GM21526 (cell line): ENCODE measurements around the gene GBGT1.

ENCODE experiments used
- ATAC-seq: cut with Tn5 transposase; IDR thresholded peaks from one replicate; pipeline ENCODE4 v1.9.1; 2021; ENCODE audit warnings: moderate library complexity; ENCODE audit not compliant: unreplicated experiment, low FRiP score

GBGT1 gene

DNA sequence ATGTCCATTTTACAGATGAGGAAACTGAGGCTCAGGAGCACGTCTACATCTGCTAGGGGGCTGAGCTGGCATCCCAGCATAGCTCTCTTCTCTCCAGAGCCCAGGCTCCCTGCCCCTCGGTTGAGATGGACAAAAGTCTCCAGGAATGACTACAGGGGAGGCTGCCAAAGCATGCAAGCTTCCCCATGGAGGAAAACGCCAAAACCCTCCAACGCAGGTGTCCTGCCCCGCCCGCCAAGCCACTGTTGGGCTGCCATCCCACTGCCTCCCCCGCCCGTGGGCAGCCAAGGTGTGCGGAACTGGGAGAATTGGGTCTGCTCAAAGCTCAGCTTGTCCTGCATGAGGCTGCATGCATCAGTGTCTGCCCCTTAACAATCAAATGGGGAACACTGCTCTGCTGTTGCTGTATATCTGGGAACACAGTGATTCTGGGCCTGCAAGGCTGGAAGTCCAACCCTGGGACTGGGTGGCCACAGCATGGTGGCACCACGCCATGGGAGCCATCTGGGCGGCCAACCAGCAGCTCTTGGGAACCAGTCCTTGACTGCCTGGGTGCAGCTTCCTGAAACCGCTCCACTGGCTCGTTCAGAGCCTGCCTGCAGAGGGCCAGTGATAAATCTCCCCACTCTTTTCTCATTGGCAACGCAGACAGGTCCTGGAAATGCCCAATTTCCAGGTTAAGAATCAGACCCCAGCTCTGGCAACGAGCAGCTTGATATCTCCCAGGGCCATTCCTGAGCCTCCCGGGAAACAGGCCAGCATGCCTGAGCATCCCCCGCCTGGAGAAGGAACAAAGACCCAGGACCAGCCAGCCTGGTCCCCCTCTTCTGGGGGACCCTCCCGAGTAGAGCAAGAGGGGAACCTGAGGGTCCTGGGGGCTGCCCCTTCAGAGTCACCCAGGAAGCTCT lies 46.2 kb downstream of the GBGT1 start:
- ATAC-seq: no peak

DNA sequence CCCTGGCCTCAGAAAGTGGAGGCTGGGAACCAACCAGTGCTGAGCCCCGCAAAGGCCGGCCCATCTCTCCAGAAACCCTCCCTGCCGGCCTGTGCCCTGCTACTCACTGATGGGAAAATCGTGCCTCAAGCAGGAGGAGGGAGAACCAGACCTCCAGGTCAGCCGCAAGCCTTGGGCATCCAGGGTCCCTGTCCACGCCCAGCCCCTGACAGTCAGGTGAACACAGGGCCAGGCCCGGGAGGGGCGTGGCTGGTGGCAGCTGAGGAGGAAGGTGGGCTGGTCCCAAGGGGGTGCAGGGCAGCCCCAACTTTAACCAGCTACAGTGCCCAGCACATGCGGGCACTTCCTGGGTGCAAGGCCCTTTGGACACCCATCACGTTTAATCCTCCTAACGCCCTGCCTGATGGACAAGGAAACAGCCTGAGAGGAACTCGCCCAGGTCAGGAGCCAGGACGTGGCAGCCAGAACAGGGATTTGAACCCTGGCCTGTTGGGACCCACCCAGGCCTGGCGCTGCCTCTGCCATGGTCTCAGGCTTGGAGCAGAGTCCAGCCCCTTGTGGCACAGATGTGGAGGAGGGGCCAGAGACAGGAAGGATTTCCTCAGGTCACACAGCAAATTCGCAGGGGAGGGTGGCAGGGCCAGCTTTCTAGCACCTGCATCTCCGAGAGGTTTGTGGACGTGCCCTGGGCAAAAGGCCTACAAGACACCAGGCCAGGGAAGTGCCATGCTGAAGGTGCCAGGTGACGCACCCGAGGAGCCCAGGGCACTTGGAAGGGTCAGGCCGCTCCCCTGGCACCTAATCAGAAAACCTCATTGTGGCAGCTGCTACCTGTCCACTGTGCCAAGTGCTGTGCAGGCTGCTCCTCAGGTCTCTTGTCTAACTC lies 47.1 kb downstream of the GBGT1 start:
- ATAC-seq: no peak

DNA sequence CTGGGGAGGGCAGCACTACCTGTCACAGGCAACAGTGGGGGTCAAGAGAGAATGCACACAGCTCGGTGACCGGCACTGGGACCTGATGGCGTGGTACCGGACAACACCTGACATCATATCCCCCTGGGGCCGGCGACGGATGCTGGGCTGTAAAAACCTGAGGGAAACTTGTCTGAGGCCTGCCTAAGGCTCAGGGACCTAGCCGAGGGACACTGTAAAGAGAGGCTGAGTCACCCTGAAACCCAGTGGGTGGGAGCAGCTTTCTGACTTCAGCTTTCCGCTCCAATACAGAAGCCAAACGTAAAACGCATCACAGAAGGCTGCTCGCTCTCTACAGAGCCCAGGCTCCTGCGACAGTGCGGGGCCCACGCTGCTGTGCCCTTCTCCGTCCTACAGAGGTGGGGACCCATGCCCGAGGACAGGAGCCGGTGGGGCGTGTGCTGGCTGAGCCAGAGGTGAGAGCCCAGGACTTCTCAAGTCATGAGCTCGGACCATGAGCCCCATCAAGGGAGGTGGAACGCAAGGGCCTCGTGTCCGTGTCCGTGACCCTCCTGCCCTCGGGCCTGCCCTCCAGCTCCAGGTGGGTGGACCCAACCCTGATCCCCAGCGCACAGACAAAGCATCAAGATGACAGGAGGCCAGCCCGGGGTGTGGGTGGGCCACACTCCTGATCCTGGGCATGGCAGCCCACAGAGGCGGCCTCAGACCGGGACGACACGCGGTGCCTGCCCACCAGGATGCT lies 47.9 kb downstream of the GBGT1 start:
- peak; percentile 58 for ATAC-seq

DNA sequence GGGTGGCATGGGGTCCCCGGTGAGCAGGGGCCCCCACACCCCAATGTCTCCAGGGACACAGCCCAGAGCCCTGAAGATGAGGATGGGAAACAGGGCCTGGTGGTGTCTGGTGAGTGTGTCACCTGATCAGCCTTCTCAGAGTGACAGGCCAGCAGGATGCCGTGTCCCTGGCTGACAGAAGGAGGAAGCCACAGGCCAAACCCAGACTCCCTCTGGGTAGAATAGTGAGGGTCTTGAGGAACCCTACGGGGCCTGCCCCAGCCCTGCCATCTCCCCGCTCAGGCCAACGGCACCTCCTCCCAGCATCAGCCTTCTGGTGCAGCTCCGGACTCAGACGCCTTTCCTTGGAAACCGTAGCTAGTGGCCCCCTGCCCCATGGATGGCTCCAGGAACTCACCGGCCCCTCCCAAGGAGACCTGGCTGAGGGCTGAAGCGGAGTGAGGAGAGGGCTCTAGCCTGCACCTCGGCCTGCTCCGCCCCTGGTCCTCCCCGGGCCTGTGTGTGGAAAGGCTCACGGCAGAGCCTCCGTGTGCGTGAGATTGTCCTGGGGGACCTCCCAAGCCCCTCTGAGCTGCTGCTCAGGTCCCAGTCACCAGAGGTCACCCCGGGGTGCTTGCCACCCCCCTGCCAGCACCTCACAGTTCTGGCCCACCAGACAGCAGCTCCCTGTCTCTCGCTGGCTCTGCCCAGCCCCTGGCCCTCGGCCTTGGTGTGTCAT lies 48.7 kb downstream of the GBGT1 start:
- ATAC-seq: no peak

DNA sequence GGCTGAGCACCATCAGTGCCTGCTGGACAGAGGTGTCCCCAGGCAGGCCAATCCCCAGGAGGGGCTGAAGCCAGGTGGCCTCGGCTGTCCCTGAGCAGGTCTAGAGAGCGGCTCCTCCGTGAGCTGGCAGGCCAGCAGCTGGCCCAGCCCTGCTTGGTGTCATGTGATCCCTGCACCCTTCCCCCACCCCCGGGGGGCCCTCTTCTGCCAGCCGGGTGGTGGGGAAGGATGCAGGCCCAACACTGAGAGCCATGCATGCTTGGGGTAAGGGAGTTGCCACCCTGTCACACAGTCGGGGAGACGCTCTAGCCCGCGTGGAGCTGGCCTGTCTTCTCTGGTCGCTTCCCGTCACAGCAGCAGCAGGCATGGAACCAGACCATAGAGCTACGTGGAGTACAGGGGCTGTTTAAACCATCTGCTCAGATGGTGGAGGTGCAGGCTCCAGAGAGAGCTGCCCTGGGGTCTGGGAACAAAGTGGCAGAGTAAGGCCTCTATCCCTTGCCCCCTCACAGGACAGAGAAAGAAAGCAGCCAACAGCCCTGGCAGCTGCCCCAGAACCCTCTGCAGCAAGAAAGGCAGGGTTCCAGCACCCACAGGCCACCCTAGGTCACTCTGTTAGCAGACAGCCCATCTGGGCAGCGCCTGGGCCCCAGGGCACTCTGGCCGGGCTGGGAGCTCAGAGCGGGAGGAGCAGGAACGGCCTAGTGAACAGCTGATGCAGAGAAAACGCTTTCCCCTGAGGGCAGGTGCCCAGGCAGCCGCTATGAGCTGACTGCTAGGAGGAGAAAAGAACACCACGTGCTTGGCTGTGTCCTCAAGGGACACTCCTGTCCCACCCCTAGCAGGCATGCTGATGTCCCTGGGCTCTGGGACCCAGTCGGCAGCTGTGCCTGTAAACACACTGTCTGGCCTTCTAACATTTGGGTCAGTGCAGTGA lies 49.5 kb downstream of the GBGT1 start:
- ATAC-seq: no peak

DNA sequence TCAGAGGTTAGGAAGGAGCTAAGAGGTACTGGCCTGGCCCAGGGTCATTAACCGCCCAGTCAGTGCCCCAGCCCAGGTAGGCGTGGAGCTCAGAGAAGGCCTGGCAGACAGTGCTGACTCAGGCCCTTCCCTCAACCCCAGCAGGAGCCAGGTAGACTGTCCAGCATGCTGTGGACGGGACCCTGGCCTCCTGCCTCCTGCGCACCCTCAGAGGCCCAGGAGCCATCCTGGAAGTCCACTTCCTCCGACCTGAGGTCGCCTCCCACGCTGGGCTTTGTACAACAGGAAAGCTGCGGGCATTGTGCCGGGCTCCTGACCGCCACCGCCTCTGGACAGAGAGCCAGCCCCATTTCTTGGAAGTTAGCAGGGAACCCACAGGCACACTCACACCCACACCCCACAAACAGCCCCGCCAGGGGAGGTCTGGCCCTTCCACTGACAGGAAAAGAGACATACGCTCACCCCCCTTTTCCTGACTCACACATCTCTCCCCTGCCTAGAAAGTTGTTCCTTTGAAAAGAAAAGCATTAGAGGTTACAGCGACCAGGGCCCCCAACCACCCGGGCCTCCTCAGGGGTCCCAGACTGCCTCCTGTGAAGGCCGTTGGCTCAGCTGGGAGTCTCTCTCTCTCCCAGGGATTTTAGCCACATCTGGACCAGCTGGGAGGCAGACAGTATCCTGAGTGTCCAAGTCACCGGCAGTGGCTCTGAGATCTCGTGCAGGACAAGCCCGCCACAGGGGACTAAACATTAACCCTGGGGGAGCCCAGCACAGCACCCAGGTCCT lies 50.4 kb downstream of the GBGT1 start:
- no peak for ATAC-seq

DNA sequence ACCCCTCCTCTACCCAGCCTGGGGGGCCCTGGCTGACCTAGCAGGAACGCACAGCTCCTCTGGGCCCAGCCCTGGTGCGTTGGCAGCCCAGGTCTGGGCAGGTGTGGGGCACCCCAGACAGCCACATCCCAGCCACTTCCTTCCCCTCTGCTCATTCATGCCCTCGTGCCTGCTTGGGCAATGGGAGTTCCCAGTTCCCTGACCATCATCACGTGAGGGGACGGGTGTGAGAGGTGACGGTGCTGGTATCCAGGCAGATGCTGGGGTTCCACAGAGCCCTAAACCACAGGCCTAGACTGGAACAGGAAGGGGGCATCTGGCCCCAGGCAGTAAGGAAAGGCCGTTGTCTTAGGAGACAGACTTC lies 51.1 kb downstream of the GBGT1 start:
- ATAC-seq: no peak

DNA sequence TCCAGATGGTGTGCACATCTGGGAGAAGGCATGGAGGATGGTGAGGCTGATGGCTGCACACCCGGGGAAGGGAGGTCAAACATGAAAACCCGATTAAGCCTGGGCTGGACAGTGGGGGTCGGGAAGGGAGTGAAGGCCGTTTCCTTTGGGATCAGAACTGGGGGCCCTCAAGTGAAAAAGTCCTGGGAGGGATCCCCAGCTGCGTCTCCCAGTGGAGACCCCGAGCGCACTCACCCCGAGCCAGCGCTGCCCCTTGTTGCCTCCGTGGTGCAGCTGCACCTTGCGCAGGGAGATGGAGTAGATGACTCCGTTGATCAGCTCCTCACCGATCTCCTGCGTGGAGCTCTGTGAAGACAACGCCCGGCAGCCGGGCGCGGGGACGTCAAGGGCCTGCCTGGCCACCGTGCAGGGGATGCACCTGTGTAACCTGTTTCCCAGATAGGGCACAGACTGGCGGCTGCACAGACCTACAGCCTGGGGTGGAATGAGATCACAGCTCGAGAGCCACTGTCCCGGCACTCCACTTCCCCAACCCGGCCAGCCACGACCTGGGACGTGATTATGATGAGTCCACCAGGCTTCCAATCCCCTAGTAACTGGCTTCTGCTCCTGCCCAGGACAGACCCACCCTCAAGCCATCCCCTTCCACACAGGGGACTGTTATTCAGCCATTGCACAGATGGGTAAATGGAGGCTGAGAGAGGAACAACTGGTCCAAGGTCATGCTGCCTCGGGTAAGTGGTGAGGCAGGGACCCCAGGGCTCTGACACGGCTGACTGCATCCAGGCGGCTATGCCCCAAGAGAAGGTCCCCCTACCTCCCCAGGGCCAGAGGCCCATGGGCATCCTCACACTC lies 51.7 kb downstream of the GBGT1 start:
- no peak for ATAC-seq

DNA sequence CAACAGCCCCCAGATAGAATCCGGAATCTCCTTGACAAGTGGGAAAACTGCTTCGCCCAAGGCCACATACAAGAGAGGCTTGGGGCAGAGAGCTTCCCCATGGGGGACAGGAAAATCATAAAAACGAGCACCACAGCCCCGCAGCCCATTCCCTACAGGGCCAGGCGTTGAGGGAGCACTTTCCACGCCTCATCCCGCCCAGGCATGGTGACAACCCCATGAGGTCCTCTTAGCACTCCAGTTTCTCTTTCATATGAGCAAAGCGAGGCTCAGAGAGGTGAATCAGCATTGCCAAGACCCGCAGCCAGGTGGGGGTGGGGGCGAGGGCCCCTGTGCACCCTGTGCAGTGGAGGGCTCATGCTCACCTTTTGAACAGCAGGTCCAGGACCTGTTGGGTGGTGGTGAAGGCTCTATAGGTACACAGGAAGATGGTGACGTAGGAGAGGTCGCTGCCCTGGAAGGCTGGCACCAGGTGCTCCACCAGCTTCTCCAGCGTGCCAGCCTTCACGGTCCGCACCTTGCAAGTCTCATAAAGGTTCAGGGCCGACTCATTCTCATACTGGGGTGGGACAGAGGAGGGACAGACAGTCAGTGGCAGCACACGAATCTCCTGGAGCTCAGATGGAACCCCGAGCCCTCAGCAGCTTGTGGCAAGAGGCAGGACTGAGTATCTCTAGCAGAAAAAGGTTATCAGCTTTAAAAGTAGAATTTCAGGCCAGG lies 53.6 kb downstream of the GBGT1 start:
- ATAC-seq: no peak

DNA sequence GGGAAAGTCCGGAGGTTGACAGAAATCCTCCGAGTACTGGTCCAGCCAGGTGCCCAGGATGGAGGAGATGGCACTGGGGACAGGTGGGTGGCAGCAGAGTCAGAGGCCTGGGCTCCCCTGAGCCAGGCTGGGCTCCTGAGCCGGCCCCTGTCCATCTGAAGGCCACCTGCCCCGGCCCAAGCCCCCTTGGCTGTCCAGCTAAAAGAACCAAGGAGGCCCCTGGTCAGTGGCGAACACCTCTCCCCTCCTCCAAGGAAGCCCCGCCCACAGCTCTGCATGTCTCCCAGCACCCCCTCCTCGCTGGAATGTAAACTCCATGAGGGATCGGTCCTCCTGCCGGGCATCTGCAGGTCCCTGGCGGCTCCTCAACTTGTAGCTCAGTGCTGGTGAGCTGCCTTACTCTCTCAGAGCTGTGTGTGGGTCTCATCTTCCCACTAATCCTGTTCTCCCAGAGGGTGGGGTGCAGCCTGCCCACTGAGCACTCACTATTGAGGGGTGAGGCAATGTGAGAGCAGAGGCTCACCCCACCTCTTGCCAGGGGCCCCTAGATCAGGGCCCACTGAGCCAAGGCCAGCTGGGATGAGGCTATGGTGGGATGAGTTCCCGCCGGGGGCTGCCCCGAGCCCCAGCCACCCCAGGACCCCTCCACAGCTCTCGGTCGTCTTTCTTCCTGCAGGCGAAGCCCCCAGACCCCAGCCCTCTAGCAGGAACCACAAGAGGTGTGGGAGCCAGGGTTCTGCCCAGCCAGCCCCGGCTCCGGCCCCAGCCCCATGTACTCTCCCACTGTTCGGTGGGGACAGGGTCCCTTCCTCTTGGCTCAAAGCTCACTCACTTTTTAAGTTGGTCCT lies 54.7 kb downstream of the GBGT1 start:
- ATAC-seq: no peak

DNA sequence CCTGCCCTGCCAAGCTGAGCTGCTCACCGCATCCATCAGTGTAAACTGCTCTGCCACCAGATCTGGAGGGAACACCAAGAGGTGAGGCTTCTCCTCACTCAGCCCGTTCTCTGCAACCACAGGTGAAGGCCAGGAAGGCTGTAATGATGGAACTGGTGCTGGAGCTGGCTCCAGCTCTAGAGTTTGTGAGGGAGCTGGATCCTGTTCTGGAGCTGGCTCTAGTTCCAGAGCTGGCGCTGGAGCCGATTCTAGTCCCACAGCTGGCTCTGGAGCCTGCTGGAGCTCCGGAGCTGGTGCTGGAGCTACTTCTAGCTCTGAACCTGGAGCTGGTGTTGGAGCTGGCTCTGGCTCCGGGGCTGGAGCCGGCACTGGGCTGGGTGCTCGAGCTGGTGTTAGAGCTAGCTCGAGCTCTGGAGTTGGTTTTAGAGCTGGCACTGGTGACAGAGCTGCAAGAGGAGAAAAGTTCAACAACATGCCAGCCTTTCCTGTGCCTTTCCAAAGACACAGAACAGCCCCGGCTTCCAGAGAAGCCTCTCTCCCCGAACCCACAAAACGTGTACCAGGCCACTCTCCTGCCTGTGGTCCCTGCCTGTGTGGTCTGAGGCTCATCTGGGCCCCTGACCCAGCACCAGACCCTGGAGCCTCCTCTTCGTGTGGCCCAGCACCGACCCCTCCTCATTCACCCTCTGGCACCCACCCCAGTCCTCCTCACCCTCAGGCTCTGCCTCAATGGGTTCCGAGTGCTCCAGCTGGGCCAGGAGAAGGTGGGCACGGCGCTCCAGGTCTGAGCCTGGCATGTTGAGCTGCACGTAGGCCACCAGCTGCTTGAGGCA lies 55.5 kb downstream of the GBGT1 start:
- ATAC-seq: no peak

DNA sequence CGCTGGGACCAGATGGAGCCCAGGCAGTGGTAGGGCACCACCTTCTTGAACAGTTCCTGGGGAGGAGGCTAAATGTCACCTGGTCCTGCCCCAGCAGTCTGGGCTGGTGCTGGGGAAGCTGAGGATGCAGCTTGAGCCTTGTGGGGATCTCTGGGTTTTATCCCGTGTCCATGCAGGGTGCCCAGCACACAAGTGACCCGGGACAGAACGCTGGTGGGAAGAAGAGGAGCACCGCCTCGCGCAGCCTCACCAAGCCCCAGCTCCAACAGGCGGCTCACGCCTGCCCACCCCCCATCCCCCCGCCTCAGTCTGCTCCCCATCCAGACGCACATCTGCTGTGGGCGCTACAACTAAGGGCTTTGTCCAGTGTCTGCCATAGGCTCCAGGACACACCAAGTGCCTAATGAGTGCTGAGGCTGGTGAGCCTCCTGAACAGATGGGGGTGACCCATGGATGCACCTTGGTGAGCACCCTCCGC lies 56.4 kb downstream of the GBGT1 start:
- no peak for ATAC-seq

DNA sequence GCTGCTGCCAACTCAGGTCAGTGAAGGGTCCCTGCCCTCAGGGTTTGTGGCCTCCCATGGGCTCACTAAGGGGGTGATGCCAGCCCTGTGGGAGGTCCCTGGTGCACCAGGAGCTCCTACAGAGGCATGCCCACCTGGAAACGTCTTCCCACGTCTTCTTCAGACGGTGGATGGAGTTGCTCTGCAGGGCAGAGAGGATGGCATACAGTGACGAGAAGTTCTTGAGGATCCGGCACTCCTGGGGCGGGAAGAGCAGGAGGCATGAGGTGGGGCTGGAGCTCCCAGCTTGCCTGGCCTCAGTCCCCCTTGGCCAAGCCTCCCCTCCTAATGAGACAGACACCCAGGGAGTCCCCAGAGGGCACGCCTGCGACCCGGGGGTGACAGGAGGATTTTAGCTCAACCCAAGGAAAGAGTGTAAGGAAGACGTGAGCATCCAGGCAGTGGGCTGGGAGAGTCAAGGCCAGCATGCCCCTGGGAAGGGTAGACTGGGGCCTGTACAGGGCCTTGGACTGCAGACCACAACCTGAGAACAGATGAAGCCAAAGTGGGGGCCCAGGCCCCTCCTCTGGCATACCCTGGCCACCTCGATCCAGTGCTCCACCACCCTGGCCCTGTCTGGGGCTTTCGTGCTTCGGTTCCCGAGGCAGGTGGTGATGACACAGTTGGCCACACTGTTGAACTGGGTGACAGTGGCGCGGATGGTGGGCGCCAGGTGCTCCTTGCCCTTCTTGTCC lies 57.0 kb downstream of the GBGT1 start:
- no peak for ATAC-seq

DNA sequence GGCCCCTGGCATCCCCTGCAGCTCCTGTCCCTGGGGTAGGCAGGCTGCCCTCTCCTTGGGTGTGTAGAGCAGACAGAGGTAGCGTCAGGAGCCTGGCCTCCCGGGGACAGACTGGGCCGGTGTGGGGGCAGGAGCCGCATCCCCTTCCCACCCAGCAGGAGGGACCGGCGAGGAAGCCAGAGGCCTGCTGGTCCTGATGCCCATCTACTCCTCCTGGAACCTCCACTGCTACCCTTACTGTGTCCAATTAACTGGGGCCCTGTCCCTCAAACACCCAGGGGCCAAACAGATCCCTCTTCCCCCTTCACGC lies 58.3 kb downstream of the GBGT1 start:
- no peak for ATAC-seq
